Right renal pelvis (tissue), 4 donors: Measurements from ENCODE around the gene NPR3. TPM values are rescaled to one million over a fixed set of nuclear protein-coding genes. Genes with fewer than 3 reads are reported as not detected.

Source experiments
- DNase-seq, 4 donors: peaks; one replicate each; pipeline ENCODE4 v3.0.0-alpha.2; 2013; ENCODE audit warnings: low read depth in 4 of 4, low spot score in 3 of 4, missing footprints in 1 of 4
- polyA plus RNA-seq, 4 donors: library from polyadenylated mRNA; unstranded; fragments of 120-200 nt; gene quantifications; one replicate each; pipeline ENCODE4 v1.2.1, GENCODE V29; 2013; ENCODE audit not compliant: insufficient read length in 4 of 4

The NPR3 gene
- polyA plus RNA-seq, 4 donors = 15.4 to 28.2 (median 20.4) TPM

- DNase-seq = no peak
Measured at GRCh38 chr5:32711681-32712480, 760 bp downstream of the NPR3 start.

GRCh38 chr5:32712481-32713360 lies 1.6 kb downstream of the NPR3 start:
- DNase-seq = no peak

GRCh38 chr5:32713361-32713769 lies 2.2 kb downstream of the NPR3 start:
- DNase-seq = no peak

GRCh38 chr5:32713770-32714381 lies 2.8 kb downstream of the NPR3 start:
- DNase-seq = no peak

GRCh38 chr5:32714836-32715235 lies 3.7 kb downstream of the NPR3 start:
- no peak for DNase-seq

- DNase-seq = no peak
Measured at GRCh38 chr5:32720300-32720699, 9.2 kb downstream of the NPR3 start.

GRCh38 chr5:32721626-32722025 lies 10.5 kb downstream of the NPR3 start:
- no peak for DNase-seq

- DNase-seq = no peak
Measured at GRCh38 chr5:32722957-32723356, 11.8 kb downstream of the NPR3 start.

GRCh38 chr5:32724526-32724925 lies 13.4 kb downstream of the NPR3 start:
- DNase-seq = no peak

GRCh38 chr5:32726086-32726557 lies 15.0 kb downstream of the NPR3 start:
- no peak for DNase-seq

GRCh38 chr5:32729651-32730050 lies 18.5 kb downstream of the NPR3 start:
- no peak for DNase-seq

- no peak for DNase-seq
Measured at GRCh38 chr5:32733590-32734340, 22.6 kb downstream of the NPR3 start.

GRCh38 chr5:32734827-32735378 lies 23.8 kb downstream of the NPR3 start:
- DNase-seq = no peak

- no peak for DNase-seq
Measured at GRCh38 chr5:32735512-32735911, 24.4 kb downstream of the NPR3 start.

- no peak for DNase-seq
Measured at GRCh38 chr5:32736842-32737241, 25.7 kb downstream of the NPR3 start.

- no peak for DNase-seq
Measured at GRCh38 chr5:32740651-32741050, 29.5 kb downstream of the NPR3 start.

- DNase-seq = no peak
Measured at GRCh38 chr5:32745317-32745716, 34.2 kb downstream of the NPR3 start.

GRCh38 chr5:32752411-32752810 lies 41.3 kb downstream of the NPR3 start:
- DNase-seq = no peak

GRCh38 chr5:32753051-32753450 lies 41.9 kb downstream of the NPR3 start:
- DNase-seq = no peak

GRCh38 chr5:32753765-32754164 lies 42.6 kb downstream of the NPR3 start:
- no peak for DNase-seq
